Measurements from ENCODE around the gene RBL1.
"Not testable (repeated sequence)": the region's sequence is repeated elsewhere in the genome, so short reads cannot be mapped to it uniquely, and the experiment has no call there.

RBL1 gene

GRCh38 chr20:37072293-37073196 is 23.3 kb downstream of the RBL1 start:
- H3K27ac ChIP-seq: no peak overlapping the region
- TF ChIP-seq ZFX (IDR thresholded peaks at IDR 0.05): no peak
- TF ChIP-seq, protein P1, sequence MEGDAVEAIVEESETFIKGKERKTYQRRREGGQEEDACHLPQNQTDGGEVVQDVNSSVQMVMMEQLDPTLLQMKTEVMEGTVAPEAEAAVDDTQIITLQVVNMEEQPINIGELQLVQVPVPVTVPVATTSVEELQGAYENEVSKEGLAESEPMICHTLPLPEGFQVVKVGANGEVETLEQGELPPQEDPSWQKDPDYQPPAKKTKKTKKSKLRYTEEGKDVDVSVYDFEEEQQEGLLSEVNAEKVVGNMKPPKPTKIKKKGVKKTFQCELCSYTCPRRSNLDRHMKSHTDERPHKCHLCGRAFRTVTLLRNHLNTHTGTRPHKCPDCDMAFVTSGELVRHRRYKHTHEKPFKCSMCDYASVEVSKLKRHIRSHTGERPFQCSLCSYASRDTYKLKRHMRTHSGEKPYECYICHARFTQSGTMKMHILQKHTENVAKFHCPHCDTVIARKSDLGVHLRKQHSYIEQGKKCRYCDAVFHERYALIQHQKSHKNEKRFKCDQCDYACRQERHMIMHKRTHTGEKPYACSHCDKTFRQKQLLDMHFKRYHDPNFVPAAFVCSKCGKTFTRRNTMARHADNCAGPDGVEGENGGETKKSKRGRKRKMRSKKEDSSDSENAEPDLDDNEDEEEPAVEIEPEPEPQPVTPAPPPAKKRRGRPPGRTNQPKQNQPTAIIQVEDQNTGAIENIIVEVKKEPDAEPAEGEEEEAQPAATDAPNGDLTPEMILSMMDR (conservative IDR thresholded peaks at IDR 0.05): no peak

DNA sequence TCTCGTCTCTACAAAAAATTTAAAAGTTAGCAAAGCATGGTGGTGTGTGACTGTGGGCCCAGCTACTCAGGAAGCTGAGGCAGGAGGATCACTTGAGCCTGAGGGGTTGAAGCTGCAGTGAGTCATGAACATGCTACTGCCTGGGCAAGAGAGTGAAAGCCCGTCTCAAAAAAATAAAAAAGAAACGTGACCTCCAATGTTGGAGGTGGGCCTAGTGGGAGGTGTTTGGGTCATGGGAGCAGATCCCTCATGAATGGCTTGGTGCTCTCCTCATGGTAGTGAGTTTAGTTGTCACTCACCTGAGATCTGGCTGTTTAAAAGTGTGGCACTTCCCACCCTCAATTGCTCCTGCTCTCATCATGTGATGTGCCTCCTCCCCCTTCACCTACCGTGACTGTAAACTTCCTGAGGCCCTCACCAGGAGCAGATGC is 24.3 kb downstream of the RBL1 start:
- TF ChIP-seq, protein P1 (conservative IDR thresholded peaks at IDR 0.05): no peak
- TF ChIP-seq ZFX (IDR thresholded peaks at IDR 0.05): no peak
- no peak overlapping the region for H3K27ac ChIP-seq

GRCh38 chr20:37069563-37069962 is 26.2 kb downstream of the RBL1 start:
- H3K27ac ChIP-seq: not testable (repeated sequence)

- TF ChIP-seq ZFX (IDR thresholded peaks at IDR 0.05): no peak
- TF ChIP-seq, protein P1 (conservative IDR thresholded peaks at IDR 0.05): no peak
- H3K27ac ChIP-seq: no peak overlapping the region
These were observed 29.6 kb downstream of the RBL1 start for GRCh38 chr20:37066168-37066567.

DNA sequence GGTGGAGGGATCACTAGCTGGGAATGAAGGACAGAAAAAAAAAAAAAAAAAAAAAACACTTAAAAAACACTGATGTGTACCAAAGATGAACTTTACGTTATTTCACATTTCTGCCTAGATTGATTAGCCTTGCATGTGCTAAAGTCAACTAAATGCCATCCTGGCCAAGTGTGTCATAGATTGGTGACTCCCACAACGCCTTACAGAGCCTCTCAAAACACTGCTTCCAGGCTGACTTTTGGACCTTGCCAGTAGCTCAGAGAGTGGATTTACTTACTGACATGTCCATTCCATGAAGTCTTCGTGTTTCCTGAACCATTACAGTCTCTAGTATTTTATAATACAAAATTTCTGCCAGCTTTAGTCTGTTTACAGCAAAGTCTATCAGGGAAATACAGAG is 40.5 kb downstream of the RBL1 start:
- H3K27ac ChIP-seq: no peak overlapping the region
- TF ChIP-seq, protein P1 (conservative IDR thresholded peaks at IDR 0.05): no peak
- TF ChIP-seq ZFX (IDR thresholded peaks at IDR 0.05): no peak

- TF ChIP-seq, protein P1 (conservative IDR thresholded peaks at IDR 0.05): no peak
- TF ChIP-seq ZFX (IDR thresholded peaks at IDR 0.05): no peak
- no peak overlapping the region for H3K27ac ChIP-seq
These were observed 42.4 kb downstream of the RBL1 start for GRCh38 chr20:37053230-37053950.

GRCh38 chr20:37042986-37043972 is 52.5 kb downstream of the RBL1 start:
- TF ChIP-seq ZFX (IDR thresholded peaks at IDR 0.05): no peak
- TF ChIP-seq, protein P1 (conservative IDR thresholded peaks at IDR 0.05): no peak
- H3K27ac ChIP-seq: no peak overlapping the region

DNA sequence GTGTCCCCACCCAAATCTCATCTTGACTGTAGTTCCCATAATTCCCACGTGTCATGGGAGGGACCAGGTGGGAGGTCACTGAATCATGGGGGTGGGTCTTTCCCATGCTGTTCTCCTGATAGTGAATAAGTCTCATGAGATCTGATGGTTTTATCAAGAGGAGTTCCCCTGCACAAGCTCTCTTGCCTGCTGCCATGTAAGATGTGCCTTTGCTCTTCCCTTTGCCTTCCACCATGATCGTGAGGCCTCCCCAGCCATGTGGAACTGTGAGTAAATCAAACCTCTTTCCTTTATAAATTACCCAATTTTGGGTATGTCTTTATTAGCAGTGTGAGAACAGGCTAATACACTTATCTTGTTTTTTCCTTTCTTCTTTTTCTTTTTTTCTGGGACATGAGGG is 56.4 kb downstream of the RBL1 start:
- not testable (repeated sequence) for H3K27ac ChIP-seq

All from C4-2B (cell line).